Smooth muscle cell (in vitro differentiated cells): ENCODE data around the gene NOX5. TPM values are rescaled to one million over a fixed set of nuclear protein-coding genes. Genes with fewer than 3 reads are reported as not detected.

Experiments used
- DNase-seq: peaks from one replicate; lab custom pipeline; 2025; ENCODE audit not compliant: unreplicated experiment; lab: John Stamatoyannopoulos, UW
- H2AFZ ChIP-seq: fragments of 200-600 bp; sonication (generic); 2 replicates; pipeline ENCODE4 v1.6.0; 2016; ENCODE audit warnings: antibody characterized with exemption, low read depth, mild to moderate bottlenecking
- H3F3A ChIP-seq: fragments of 200-600 bp; sonication (generic); 2 replicates; pipeline ENCODE4 v1.6.0; 2017; ENCODE audit warnings: antibody characterized with exemption, low read depth
- H3K27ac ChIP-seq: fragments of 200-600 bp; sonication (generic); 2 replicates; pipeline ENCODE4 v1.5.1; 2016; ENCODE audit warnings: low read depth, mild to moderate bottlenecking
- H3K27me3 ChIP-seq: fragments of 200-600 bp; sonication (generic); 2 replicates; pipeline ENCODE4 v1.6.1; 2016; ENCODE audit warnings: low read depth, mild to moderate bottlenecking
- H3K36me3 ChIP-seq: fragments of 200-600 bp; sonication (generic); 2 replicates; pipeline ENCODE4 v1.5.1; 2016; ENCODE audit warnings: low read depth
- H3K4me1 ChIP-seq: fragments of 200-600 bp; sonication (generic); 2 replicates; pipeline ENCODE4 v1.5.1; 2016; ENCODE audit warnings: low read depth
- H3K4me2 ChIP-seq: fragments of 200-600 bp; sonication (generic); 2 replicates; pipeline ENCODE4 v1.6.0; 2016; ENCODE audit warnings: mild to moderate bottlenecking
- H3K4me3 ChIP-seq: fragments of 200-600 bp; sonication (generic); 2 replicates; pipeline ENCODE4 v1.5.1; 2016; ENCODE audit warnings: mild to moderate bottlenecking
- H3K79me2 ChIP-seq: fragments of 200-600 bp; sonication (generic); 2 replicates; pipeline ENCODE4 v1.6.0; 2016; ENCODE audit warnings: low read depth, mild to moderate bottlenecking
- H3K9ac ChIP-seq: fragments of 200-600 bp; sonication (generic); 2 replicates; pipeline ENCODE4 v1.6.0; 2016; ENCODE audit warnings: low read depth
- H3K9me3 ChIP-seq: fragments of 200-600 bp; sonication (generic); replicated peaks from 2 replicates; pipeline ENCODE4 v1.5.1; 2016; ENCODE audit warnings: low read depth
- H4K20me1 ChIP-seq: fragments of 200-600 bp; sonication (generic); 2 replicates; pipeline ENCODE4 v1.6.0; 2016; ENCODE audit warnings: low read depth
- WGBS: methylation state at CpG from one replicate; pipeline ENCODE4 v1.1.7; 2016; ENCODE audit warnings: low lambda C conversion rate; 5-methylcytosine and 5-hydroxymethylcytosine counted together
- polyA plus RNA-seq: library from polyadenylated mRNA; unstranded; fragments of >200 nt; fragmentation: Nextera tagmentation; extraction: Ambion mirVana; gene quantifications from 2 replicates; pipeline ENCODE4 v1.2.1, GENCODE V29; 2016
- total RNA-seq: library from RNA; depleted of rRNA; stranded (reverse); fragments of >200 nt; gene quantifications from 2 replicates; pipeline ENCODE4 v1.2.3, GENCODE V29; 2014
- TF ChIP-seq, protein P1 (sequence below): fragments of 200-600 bp; sonication (generic); IDR thresholded peaks from 2 replicates; pipeline ENCODE4 v1.5.1; 2017; ENCODE audit warnings: borderline replicate concordance, mild to moderate bottlenecking, antibody characterized with exemption; ENCODE audit not compliant: insufficient read depth, poor library complexity, severe bottlenecking

NOX5 gene
- total and polyA plus RNA-seq, 2 experiments from 2014 or later = 0.16 to 0.22 TPM

DNA sequence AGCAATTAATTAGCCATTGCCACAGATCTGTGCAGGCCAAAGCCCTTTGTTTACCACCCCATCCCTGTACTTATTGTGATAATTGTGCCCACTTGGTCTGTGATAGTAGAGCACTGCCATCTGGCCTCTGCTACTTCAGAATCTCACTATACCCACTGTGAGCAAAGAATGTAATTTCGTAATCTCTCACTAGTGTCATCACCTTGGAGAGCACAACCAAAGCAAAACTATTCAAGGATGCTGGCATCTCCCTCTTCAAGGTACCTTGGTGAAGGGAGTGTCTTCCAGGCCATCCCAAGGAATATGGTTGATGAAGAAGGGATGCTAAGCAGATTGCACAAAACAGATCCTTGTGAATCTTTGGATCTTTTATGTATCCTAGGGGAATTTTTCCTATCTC lies 34.7 kb upstream of the NOX5 start:
- Histone ChIP-seq H3K4me1 (peaks cover 3% of the 10 kb centered on the region), H3K9ac (no peak overlapping the region), H3F3A (no peaks in the 10 kb centered on the region), H3K4me3 (no peak overlapping the region), H3K9me3 (no peaks in the 10 kb centered on the region), H4K20me1 (no peaks in the 10 kb centered on the region), H3K79me2 (no peaks in the 10 kb centered on the region), H2AFZ (no peak overlapping the region), H3K36me3 (no peaks in the 10 kb centered on the region), H3K27ac (no peak overlapping the region), H3K4me2 (no peak overlapping the region), H3K27me3 (no peaks in the 10 kb centered on the region)
- 86% methylated on average over 1 of the region's 1 CpG for WGBS
- no peak for DNase-seq
- TF ChIP-seq, protein P1, sequence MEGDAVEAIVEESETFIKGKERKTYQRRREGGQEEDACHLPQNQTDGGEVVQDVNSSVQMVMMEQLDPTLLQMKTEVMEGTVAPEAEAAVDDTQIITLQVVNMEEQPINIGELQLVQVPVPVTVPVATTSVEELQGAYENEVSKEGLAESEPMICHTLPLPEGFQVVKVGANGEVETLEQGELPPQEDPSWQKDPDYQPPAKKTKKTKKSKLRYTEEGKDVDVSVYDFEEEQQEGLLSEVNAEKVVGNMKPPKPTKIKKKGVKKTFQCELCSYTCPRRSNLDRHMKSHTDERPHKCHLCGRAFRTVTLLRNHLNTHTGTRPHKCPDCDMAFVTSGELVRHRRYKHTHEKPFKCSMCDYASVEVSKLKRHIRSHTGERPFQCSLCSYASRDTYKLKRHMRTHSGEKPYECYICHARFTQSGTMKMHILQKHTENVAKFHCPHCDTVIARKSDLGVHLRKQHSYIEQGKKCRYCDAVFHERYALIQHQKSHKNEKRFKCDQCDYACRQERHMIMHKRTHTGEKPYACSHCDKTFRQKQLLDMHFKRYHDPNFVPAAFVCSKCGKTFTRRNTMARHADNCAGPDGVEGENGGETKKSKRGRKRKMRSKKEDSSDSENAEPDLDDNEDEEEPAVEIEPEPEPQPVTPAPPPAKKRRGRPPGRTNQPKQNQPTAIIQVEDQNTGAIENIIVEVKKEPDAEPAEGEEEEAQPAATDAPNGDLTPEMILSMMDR = no peak

DNA sequence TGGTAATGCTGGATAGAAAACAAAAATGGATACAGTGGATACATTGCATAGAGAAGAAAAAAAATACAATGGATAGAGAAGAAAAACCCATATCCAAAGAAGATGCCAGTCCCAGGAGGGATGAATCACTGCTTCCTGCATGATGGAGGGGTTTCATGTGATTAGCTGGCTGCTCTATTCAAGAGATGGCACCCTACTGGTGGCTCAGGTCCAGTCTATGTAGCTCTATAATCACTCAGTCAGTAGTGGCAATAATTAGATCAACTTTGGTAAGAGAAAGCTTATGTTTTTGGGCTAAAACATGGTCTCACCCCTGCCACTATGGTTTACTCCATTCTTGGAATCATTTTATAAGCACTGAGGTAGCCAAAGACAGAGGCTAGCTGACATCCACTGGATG lies 33.7 kb upstream of the NOX5 start:
- no peaks in the 10 kb centered on the region for H3K79me2 ChIP-seq
- H2AFZ ChIP-seq = no peak overlapping the region
- H3K4me3 ChIP-seq = no peak overlapping the region
- no peaks in the 10 kb centered on the region for H3K27me3 ChIP-seq
- no peak overlapping the region for H3K4me2 ChIP-seq
- TF ChIP-seq, protein P1 = no peak
- H3K36me3 ChIP-seq = no peaks in the 10 kb centered on the region
- H3K9ac ChIP-seq = no peak overlapping the region
- H3K9me3 ChIP-seq = no peaks in the 10 kb centered on the region
- peaks cover 3% of the 10 kb centered on the region for H3K4me1 ChIP-seq
- H4K20me1 ChIP-seq = no peaks in the 10 kb centered on the region
- no peak for DNase-seq
- H3K27ac ChIP-seq = no peak overlapping the region
- H3F3A ChIP-seq = no peaks in the 10 kb centered on the region

DNA sequence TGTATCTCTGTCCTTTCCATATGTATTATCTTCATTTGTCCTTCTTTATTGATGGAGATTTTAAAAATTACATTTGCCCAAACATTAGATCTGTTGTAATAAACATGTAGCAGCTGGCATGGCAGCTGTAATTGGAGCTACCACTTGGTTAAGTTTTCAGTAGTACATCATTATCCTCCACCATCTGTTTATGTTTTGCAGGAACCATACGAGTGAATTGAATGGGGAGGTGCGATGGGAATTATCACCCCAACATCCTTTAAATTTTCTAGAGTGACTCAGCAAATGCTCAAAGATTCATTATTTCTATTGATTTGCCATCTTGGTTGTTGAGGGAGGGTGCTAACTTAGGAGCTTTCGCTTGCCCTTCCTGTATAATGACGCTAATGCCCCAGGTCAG lies 32.6 kb upstream of the NOX5 start:
- Histone ChIP-seq H3K4me1 (peaks cover 3% of the 10 kb centered on the region), H3K27me3 (no peaks in the 10 kb centered on the region), H3F3A (no peaks in the 10 kb centered on the region), H3K4me3 (no peak overlapping the region), H3K9me3 (no peaks in the 10 kb centered on the region), H3K79me2 (no peaks in the 10 kb centered on the region), H3K27ac (no peak overlapping the region), H3K4me2 (no peak overlapping the region), H4K20me1 (no peaks in the 10 kb centered on the region), H2AFZ (no peak overlapping the region), H3K9ac (no peak overlapping the region), H3K36me3 (no peaks in the 10 kb centered on the region)
- 95% methylated on average over 4 of the region's 4 CpGs for WGBS
- TF ChIP-seq, protein P1 = no peak
- DNase-seq = no peak

DNA sequence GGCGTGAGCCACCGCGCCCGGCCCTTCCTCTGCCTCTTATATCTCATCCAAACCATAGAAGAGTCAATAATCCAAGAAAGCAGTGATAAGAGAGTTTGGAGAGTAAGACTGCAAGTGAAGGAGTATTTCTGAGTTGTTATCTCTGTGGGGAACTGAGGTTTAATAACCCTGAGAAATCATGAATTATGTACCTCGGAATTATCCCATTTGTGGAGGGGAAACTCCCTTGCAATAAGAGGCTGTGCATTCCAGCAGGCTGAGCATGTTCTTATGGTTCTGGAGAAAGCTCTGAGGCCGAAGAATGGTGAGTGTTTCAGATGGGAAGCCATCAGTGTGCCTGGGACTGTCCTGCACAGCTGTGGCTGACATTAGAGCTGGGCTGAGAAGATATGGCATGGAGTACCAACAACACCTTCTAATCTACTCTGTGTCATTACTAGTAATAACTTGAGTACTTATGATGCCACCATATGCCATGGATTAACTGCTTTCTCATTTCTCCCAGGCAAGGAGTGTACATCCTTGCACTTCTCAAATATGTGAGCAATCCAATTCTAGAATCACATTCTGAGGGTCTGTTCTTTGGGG lies 31.4 kb upstream of the NOX5 start:
- no peak overlapping the region for H3K27ac ChIP-seq
- no peaks in the 10 kb centered on the region for H3K27me3 ChIP-seq
- H3F3A ChIP-seq = no peaks in the 10 kb centered on the region
- H3K4me1 ChIP-seq = peaks cover 3% of the 10 kb centered on the region
- no peak overlapping the region for H3K4me2 ChIP-seq
- no peaks in the 10 kb centered on the region for H3K79me2 ChIP-seq
- whole genome bisulfite sequencing = 94% methylated on average over 6 of the region's 6 CpGs
- H3K4me3 ChIP-seq = no peak overlapping the region
- TF ChIP-seq, protein P1 = no peak
- no peak overlapping the region for H2AFZ ChIP-seq
- H3K9ac ChIP-seq = no peak overlapping the region
- no peak for DNase-seq
- H3K9me3 ChIP-seq = no peaks in the 10 kb centered on the region
- H3K36me3 ChIP-seq = no peaks in the 10 kb centered on the region
- H4K20me1 ChIP-seq = no peaks in the 10 kb centered on the region
